Loucy (cell line): ENCODE data around the gene DIABLO.

ENCODE experiments used
- EZH2phosphoT487 ChIP-seq: fragments of 200-600 bp; IDR thresholded peaks from 2 replicates; pipeline ENCODE4 v1.6.1; 2018; ENCODE audit warnings: antibody characterized with exemption, mild to moderate bottlenecking, moderate library complexity, borderline replicate concordance
- TF ChIP-seq, protein P1 (sequence below): fragments of 200-600 bp; sonication (generic); conservative IDR thresholded peaks from 2 replicates; pipeline ENCODE4 v1.5.1; 2014; ENCODE audit warnings: mild to moderate bottlenecking, antibody characterized with exemption, low read length

DNA sequence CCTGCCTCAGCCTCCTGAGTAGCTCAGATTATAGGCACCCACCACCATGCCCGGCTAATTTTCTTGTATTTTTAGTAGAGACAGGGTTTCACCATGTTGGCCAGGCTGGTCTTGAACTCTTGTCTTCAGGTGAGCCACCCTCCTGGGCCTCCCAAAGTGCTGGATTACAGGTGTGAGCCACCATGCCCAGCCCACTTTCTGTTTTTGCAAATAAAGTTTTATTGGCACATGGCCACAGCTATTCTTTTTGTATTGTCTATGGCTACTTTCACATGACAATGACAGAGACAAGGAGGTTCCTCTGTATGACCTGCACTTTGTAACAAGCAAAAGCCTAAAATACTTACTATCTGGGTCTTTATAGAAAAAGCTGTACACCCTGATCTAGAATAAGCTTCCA lies 19.7 kb upstream of the DIABLO start:
- TF ChIP-seq, protein P1, sequence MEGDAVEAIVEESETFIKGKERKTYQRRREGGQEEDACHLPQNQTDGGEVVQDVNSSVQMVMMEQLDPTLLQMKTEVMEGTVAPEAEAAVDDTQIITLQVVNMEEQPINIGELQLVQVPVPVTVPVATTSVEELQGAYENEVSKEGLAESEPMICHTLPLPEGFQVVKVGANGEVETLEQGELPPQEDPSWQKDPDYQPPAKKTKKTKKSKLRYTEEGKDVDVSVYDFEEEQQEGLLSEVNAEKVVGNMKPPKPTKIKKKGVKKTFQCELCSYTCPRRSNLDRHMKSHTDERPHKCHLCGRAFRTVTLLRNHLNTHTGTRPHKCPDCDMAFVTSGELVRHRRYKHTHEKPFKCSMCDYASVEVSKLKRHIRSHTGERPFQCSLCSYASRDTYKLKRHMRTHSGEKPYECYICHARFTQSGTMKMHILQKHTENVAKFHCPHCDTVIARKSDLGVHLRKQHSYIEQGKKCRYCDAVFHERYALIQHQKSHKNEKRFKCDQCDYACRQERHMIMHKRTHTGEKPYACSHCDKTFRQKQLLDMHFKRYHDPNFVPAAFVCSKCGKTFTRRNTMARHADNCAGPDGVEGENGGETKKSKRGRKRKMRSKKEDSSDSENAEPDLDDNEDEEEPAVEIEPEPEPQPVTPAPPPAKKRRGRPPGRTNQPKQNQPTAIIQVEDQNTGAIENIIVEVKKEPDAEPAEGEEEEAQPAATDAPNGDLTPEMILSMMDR = no peak
- TF ChIP-seq EZH2phosphoT487 = no peak
